GM18870 (cell line): ENCODE results near the gene ACAA2.
A peak's percentile ranks its signal among the peaks of the same experiment; 100 is the strongest.
"Not testable (repeated sequence)": the region's sequence is repeated elsewhere in the genome, so short reads cannot be mapped to it uniquely, and the experiment has no call there.

Experiments
- ATAC-seq: cut with Tn5 transposase; IDR thresholded peaks from one replicate; pipeline ENCODE4 v1.9.1; 2021; ENCODE audit warnings: moderate library complexity; ENCODE audit not compliant: unreplicated experiment

Gene ACAA2

GRCh38 chr18:49845629-49846360, 32.5 kb upstream of the ACAA2 start:
- no peak for ATAC-seq

GRCh38 chr18:49844903-49845302, 31.6 kb upstream of the ACAA2 start:
- ATAC-seq, result no peak

- no peak for ATAC-seq
Measured at GRCh38 chr18:49843778-49844625, 30.7 kb upstream of the ACAA2 start.

GRCh38 chr18:49843131-49843530, 29.8 kb upstream of the ACAA2 start:
- no peak for ATAC-seq

- no peak for ATAC-seq
Measured at GRCh38 chr18:49842656-49843055, 29.3 kb upstream of the ACAA2 start.

- ATAC-seq, result no peak
Measured at GRCh38 chr18:49841236-49842217, 28.2 kb upstream of the ACAA2 start.

GRCh38 chr18:49839012-49839411, 25.7 kb upstream of the ACAA2 start:
- ATAC-seq, result no peak

GRCh38 chr18:49838381-49838780, 25.0 kb upstream of the ACAA2 start:
- no peak for ATAC-seq

- ATAC-seq, result no peak
Measured at GRCh38 chr18:49837889-49838288, 24.6 kb upstream of the ACAA2 start.

- ATAC-seq, result not testable (repeated sequence)
Measured at GRCh38 chr18:49837316-49837835, 24.0 kb upstream of the ACAA2 start.

GRCh38 chr18:49835405-49835804, 22.1 kb upstream of the ACAA2 start:
- ATAC-seq, result no peak

GRCh38 chr18:49834258-49834657, 20.9 kb upstream of the ACAA2 start:
- ATAC-seq, result no peak

- no peak for ATAC-seq
Measured at GRCh38 chr18:49833814-49834213, 20.5 kb upstream of the ACAA2 start.

GRCh38 chr18:49832221-49832647, 18.9 kb upstream of the ACAA2 start:
- no peak for ATAC-seq

GRCh38 chr18:49827996-49828395, 14.7 kb upstream of the ACAA2 start:
- ATAC-seq, result no peak

- ATAC-seq, result no peak
Measured at GRCh38 chr18:49819823-49820671, 6.7 kb upstream of the ACAA2 start.

GRCh38 chr18:49819071-49819662, 5.8 kb upstream of the ACAA2 start:
- ATAC-seq, result no peak

- ATAC-seq, result no peak
Measured at GRCh38 chr18:49817947-49818346, 4.6 kb upstream of the ACAA2 start.

- no peak for ATAC-seq
Measured at GRCh38 chr18:49815927-49816326, 2.6 kb upstream of the ACAA2 start.

- peak; percentile 24 for ATAC-seq
Measured at GRCh38 chr18:49814147-49814499, 790 bp upstream of the ACAA2 start.
